ENCODE results near the gene NIPA2. TPM values are rescaled to one million over a fixed set of nuclear protein-coding genes. Genes with fewer than 3 reads are reported as not detected.

The NIPA2 gene
- total and polyA plus RNA-seq, 2 of the 8 experiments (the other 6 are each of a cell fraction or from before 2014, with no cell fraction given), result 38.5 to 81.7 TPM

- TF ChIP-seq USF2 (IDR thresholded peaks at IDR 0.05; ENCODE audit: low read length), result no peak
- TF ChIP-seq SP4 (IDR thresholded peaks at IDR 0.05; ENCODE audit: low read length), result no peak
- TF ChIP-seq KDM4A (IDR thresholded peaks at IDR 0.05; ENCODE audit: low read depth, low read length, severe bottlenecking), result peak; percentile 77
- TF ChIP-seq SRF (IDR thresholded peaks at IDR 0.05; ENCODE audit: low read depth, low read length), result peak; percentile 36; the same call in 1 of the 2 replicates
- TF ChIP-seq YY1 (IDR thresholded peaks at IDR 0.05; ENCODE audit: low read depth, low read length), result no peak
- no peak for TF ChIP-seq NANOG (IDR thresholded peaks at IDR 0.05; ENCODE audit: insufficient read depth, low read depth, low read length, poor library complexity, severe bottlenecking)
- TF ChIP-seq EGR1 (IDR thresholded peaks at IDR 0.05; ENCODE audit: borderline replicate concordance, low read depth, low read length), result no peak
- no peak for TF ChIP-seq SP1 (IDR thresholded peaks at IDR 0.05; ENCODE audit: low read depth, low read length)
- no peak; a peak in 1 of 3 replicates for TF ChIP-seq EP300 (IDR thresholded peaks at IDR 0.05; ENCODE audit: borderline replicate concordance in 1 of 2, low read depth in 2 of 2, low read length in 2 of 2)
- TF ChIP-seq CREB1 (IDR thresholded peaks at IDR 0.05), result peak; percentile 94
- no peak for TF ChIP-seq KDM1A (IDR thresholded peaks at IDR 0.05; ENCODE audit: borderline replicate concordance, low read length)
- TF ChIP-seq CBX8 (IDR thresholded peaks at IDR 0.05; ENCODE audit: borderline replicate concordance, low read depth, low read length), result no peak
- no peak for TF ChIP-seq SAP30 (IDR thresholded peaks at IDR 0.05; ENCODE audit: insufficient read depth, insufficient replicate concordance, low read length)
- no peak for TF ChIP-seq CTCF (IDR thresholded peaks at IDR 0.05; ENCODE audit: control extremely low read depth in 1 of 3, insufficient read depth in 1 of 3, low read depth in 1 of 3, low read length in 3 of 3)
- TF ChIP-seq RNF2 (IDR thresholded peaks at IDR 0.05; ENCODE audit: borderline replicate concordance, low read depth, low read length, missing control alignments, poor library complexity, severe bottlenecking), result no peak
- TF ChIP-seq ATF3 (IDR thresholded peaks at IDR 0.05; ENCODE audit: insufficient read depth, low read depth, low read length), result peak; percentile 68
- TF ChIP-seq ATF2 (IDR thresholded peaks at IDR 0.05; ENCODE audit: low read length), result no peak
These were observed at the start of gene NIPA2 (continued) for GRCh38 chr15:22838292-22839042.

Measured in H1 (cell line).